Heart right ventricle (tissue), 16 donors: Measurements from ENCODE around the gene MALAT1. TPM values are rescaled to one million over a fixed set of nuclear protein-coding genes. Genes with fewer than 3 reads are reported as not detected.
"Not testable (repeated sequence)": the region's sequence is repeated elsewhere in the genome, so short reads cannot be mapped to it uniquely, and the experiment has no call there.

Experiments
- ATAC-seq, 8 donors: fragments of 200-7000 bp; cut with Tn5 transposase; one replicate each; pipeline ENCODE4 v1.9.1; 2020; ENCODE audit warnings: mild to moderate bottlenecking in 8 of 8, moderate library complexity in 8 of 8, moderate number of reproducible peaks in 1 of 8
- DNase-seq, 2 donors: peaks; one replicate each; pipeline ENCODE4 v3.0.0-alpha.2; 2020
- H3K27ac ChIP-seq, 10 donors: fragments of 200-600 bp; sonication (generic) in 2 of 10; one replicate each; pipeline versions ENCODE4 v1.5.0 to v1.8.0; 2020 to 2022; ENCODE audit warnings: mild to moderate bottlenecking in 3 of 10
- H3K27me3 ChIP-seq, 7 donors: fragments of 200-600 bp; one replicate each; pipeline ENCODE4 v1.8.0; 2021 to 2022; ENCODE audit warnings: mild to moderate bottlenecking in 2 of 7
- H3K36me3 ChIP-seq, 9 donors: fragments of 200-600 bp; sonication (generic) in 1 of 9; one replicate each; pipeline versions ENCODE4 v1.5.0 to v1.8.0; 2020 to 2022; ENCODE audit warnings: mild to moderate bottlenecking in 2 of 9
- H3K4me1 ChIP-seq, 9 donors: fragments of 200-600 bp; sonication (generic) in 1 of 9; one replicate each; pipeline versions ENCODE4 v1.5.0 to v1.8.0; 2020 to 2022; ENCODE audit warnings: mild to moderate bottlenecking in 4 of 9
- H3K4me3 ChIP-seq, 10 donors: fragments of 200-600 bp; sonication (generic) in 2 of 10; one replicate each; pipeline versions ENCODE4 v1.5.0 to v1.8.0; 2020 to 2022; ENCODE audit warnings: mild to moderate bottlenecking in 7 of 10, moderate library complexity in 2 of 10
- H3K9me3 ChIP-seq, 11 donors: fragments of 200-600 bp in 10 of 11; sonication (generic) in 2 of 11; one replicate each; pipeline versions ENCODE4 v1.5.0 to v1.8.0; 2013 to 2022; ENCODE audit warnings: mild to moderate bottlenecking in 2 of 11, control low read depth in 1 of 11, moderate library complexity in 1 of 11
- CTCF ChIP-seq, 9 donors: fragments of 200-600 bp; sonication (generic) in 2 of 9; IDR thresholded peaks; one replicate each; pipeline versions ENCODE4 v1.5.0 to v1.8.0; 2021 to 2022; ENCODE audit warnings: antibody characterized with exemption in 9 of 9, mild to moderate bottlenecking in 5 of 9, moderate library complexity in 1 of 9
- WGBS, 2 donors: extraction: QIAGEN DNeasy Blood & Tissue Kit; methylation state at CpG; one replicate each; pipeline ENCODE4 v1.1.7; 2013; ENCODE audit warnings: inconsistent platforms in 1 of 2; 5-methylcytosine and 5-hydroxymethylcytosine counted together
- intact Hi-C, 10 donors: fragments of 100-400 bp; cut with DNase I; formaldehyde crosslinking; loops; one replicate each; pipeline versions ENCODE4 v1.11.1 to v1.14.2; 2022
- polyA plus RNA-seq, 2 donors: library from polyadenylated mRNA; stranded (reverse); fragments of 200-250 nt; gene quantifications; one replicate each; pipeline ENCODE4 v1.2.3, GENCODE V29; 2013
- total RNA-seq, 10 donors: library from RNA; stranded (reverse); fragmentation: NEBNext Ultra II Directional in 3 of 10; extraction: Animal tissue kit (Norgen Biotek cat#: 25700) in 3 of 10; gene quantifications; one replicate each; pipeline versions ENCODE4 v1.2.1 to v1.2.4, GENCODE V29; 2021 to 2023
- donor health status: Arrhythmogenic right ventricular cardiomyopathy.
- donor health status: ischemic (EF 13 %, LVEDD 7.1; RV severe dilation, severe dysfunction).
- donor health status: healthy with polysubstance abuse.
- donor health status: DM: no; HTN: yes; CAD: no.
- donor health status: DM: no; HTN: no; CAD: no.
- donor health status: ischemic (EF 25% LVEDD 6.9; RV normal size, moderate dysfunction).
- donor health status: ischemic (EF 25% LVEDD 5.7; RV mildly dilated, moderate dysfunction).
- donor health status: healthy.
- donor health status: DM: yes; HTN: yes; CAD: no.
- donor health status: Ischemic cardiomyopathy.
- donor health status: ischemic (EF 35%, LVEDD 5.7; RV mildly dilated, moderate dysfunction).
- donor health status: nonischemic (EF 11% LVEDD 7.7; RV severe dilation, severe dysfunction).
- donor health status: DM: yes; HTN: yes; CAD: no.
- donor health status: PGD.
- donor health status: ischemic (EF 29% LVEDD 5.4; RV normal size, mild dysfunction).
- donor health status: nonischemic (EF 23%, LVEDD 6.1; RV moderate dilation, normal function).

MALAT1 gene
- total and polyA plus RNA-seq, 12 donors: 205 to 8,462 (median 5,956) TPM

- ATAC-seq (peak; percentile 91 to 98 (median 97)), DNase-seq (peak; percentile 89 to 93)
- WGBS, 2 donors: 4 to 6% methylated on average over 47 of the region's 47 CpGs
- intact Hi-C loops: loop anchor here in 1 of 10 donors (5.0 kb wide), 1 partner anchor 78 kb away; no protein-coding TSS in a partner anchor
- TF ChIP-seq CTCF (IDR thresholded peaks at IDR 0.05): peak in 3 of 9 donors; percentile 22 to 39 (median 27)
- H3K4me1 ChIP-seq: peaks cover 4 to 49% (median 24%) of the 10 kb centered on the region in 9 donors
- H3K9me3 ChIP-seq: no peaks in the 10 kb centered on the region
- peak overlapping the region; percentile 12 to 65 (median 50) for H3K4me3 ChIP-seq
- H3K27ac ChIP-seq: peak overlapping the region; percentile 67 to 91 (median 85)
- no peaks in the 10 kb centered on the region for H3K27me3 ChIP-seq
- no peaks in the 10 kb centered on the region for H3K36me3 ChIP-seq
These were observed 44.0 kb upstream of the MALAT1 start for GRCh38 chr11:65454696-65455456.

GRCh38 chr11:65456418-65456817 lies 42.4 kb upstream of the MALAT1 start:
- Histone ChIP-seq H3K9me3 (no peaks in the 10 kb centered on the region), H3K4me3 (no peak overlapping the region), H3K27me3 (no peaks in the 10 kb centered on the region), H3K27ac (no peak overlapping the region), H3K4me1 (peaks cover 4 to 49% (median 24%) of the 10 kb centered on the region in 9 donors), H3K36me3 (no peaks in the 10 kb centered on the region)
- no peak for DNase-seq
- WGBS, 2 donors: 94 to 98% methylated on average over 3 of the region's 3 CpGs
- intact Hi-C loops: loop anchor here in 1 of 10 donors (5.0 kb wide), 1 partner anchor 79 kb away; no protein-coding TSS in a partner anchor
- no peak for ATAC-seq
- no peak for TF ChIP-seq CTCF (IDR thresholded peaks at IDR 0.05)

DNA sequence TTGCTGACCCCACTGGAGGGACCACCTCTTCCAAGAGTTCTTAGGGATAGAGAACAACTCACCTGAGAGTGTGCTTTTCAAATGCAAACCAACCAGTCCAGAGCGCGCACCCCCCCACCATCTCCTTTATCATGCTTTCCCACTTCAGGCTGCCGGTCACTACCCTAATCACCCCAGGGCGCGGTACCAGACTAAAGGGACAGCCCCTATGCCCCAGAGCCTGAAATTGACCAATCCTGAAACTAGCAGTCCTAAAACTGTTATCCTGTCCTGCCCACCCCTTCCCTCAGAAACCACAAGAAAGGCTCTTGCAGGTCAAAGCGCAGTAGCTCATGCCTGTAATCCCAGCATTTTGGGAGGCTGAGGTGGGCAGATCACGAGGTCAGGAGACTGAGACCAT lies 39.3 kb upstream of the MALAT1 start:
- 85 to 87% methylated on average over 7 of the region's 7 CpGs for WGBS, 2 donors
- TF ChIP-seq CTCF (IDR thresholded peaks at IDR 0.05): no peak
- Histone ChIP-seq H3K27ac (no peak overlapping the region), H3K36me3 (no peaks in the 10 kb centered on the region), H3K4me1 (peaks cover 0 to 25% (median 15%) of the 10 kb centered on the region in 9 donors), H3K9me3 (no peaks in the 10 kb centered on the region), H3K27me3 (no peaks in the 10 kb centered on the region), H3K4me3 (no peak overlapping the region)
- DNase-seq: no peak
- intact Hi-C loops: loop anchor here in 1 of 10 donors (5.0 kb wide), 1 partner anchor 82 kb away; no protein-coding TSS in a partner anchor
- no peak for ATAC-seq

DNA sequence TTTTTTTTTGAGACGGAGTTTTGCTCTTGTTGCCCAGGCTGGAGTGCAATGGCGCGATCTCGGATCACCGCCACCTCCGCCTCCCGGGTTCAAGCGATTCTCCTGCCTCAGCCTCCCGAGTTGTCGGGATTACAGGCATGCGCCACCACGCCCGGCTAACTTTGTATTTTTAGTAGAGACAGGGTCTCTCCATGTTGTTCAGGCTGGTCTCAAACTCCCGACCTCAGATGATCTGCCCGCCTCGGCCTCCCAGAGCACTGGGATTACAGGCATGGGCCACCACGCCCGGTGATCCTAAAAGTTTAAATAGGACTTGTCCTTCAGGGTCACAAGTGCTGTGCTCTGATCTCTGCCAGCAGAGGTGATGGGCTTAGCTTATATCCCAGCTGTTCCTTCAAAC lies 33.4 kb upstream of the MALAT1 start:
- not testable (repeated sequence) for H3K27me3 ChIP-seq, H3K36me3 ChIP-seq, H3K9me3 ChIP-seq, H3K4me3 ChIP-seq, ATAC-seq, H3K27ac ChIP-seq, DNase-seq
- WGBS, 2 donors: 91 to 95% methylated on average over 18 of the region's 18 CpGs
- intact Hi-C loops: loop anchor here in 4 of 10 donors (5.0 to 10.0 kb wide), 4 partner anchors 49 to 98 kb away; no protein-coding TSS in a partner anchor
- peaks cover under 1 to 20% (median 8%) of the 10 kb centered on the region in 9 donors for H3K4me1 ChIP-seq

GRCh38 chr11:65467306-65467705 lies 31.5 kb upstream of the MALAT1 start:
- H3K27ac ChIP-seq, DNase-seq, H3K9me3 ChIP-seq, H3K27me3 ChIP-seq, H3K4me3 ChIP-seq, ATAC-seq, H3K36me3 ChIP-seq: not testable (repeated sequence)
- intact Hi-C loops: loop anchor here in 4 of 10 donors (5.0 to 10.0 kb wide), 4 partner anchors 47 to 100 kb away; no protein-coding TSS in a partner anchor
- 97 to 99% methylated on average over 6 of the region's 6 CpGs for WGBS, 2 donors
- peaks cover 9 to 37% (median 25%) of the 10 kb centered on the region in 9 donors for H3K4me1 ChIP-seq
